ENCODE measurements around the gene ATF7IP2. TPM values are rescaled to one million over a fixed set of nuclear protein-coding genes. Genes with fewer than 3 reads are reported as not detected.
"Not testable (repeated sequence)": the region's sequence is repeated elsewhere in the genome, so short reads cannot be mapped to it uniquely, and the experiment has no call there.

ATF7IP2 gene
- total RNA-seq, 3 donors from 2014 or later: 5.0 to 14.5 (median 11.0) TPM

GRCh38 chr16:10453159-10453510 lies 67.3 kb downstream of the ATF7IP2 start:
- ATAC-seq (no peak), DNase-seq (no peak)
- Histone ChIP-seq H3K9me3 (peaks cover 19% of the 10 kb centered on the region), H3K4me1 (ENCODE audit: low read depth) (no peaks in the 10 kb centered on the region), H3K4me3 (no peak overlapping the region), H3K36me3 (ENCODE audit: low read depth) (no peaks in the 10 kb centered on the region)
- intact Hi-C loops (cut with DNase I, micrococcal nuclease): no loop called here
- TF ChIP-seq CTCF (IDR thresholded peaks at IDR 0.05): no peak

GRCh38 chr16:10465821-10466220 lies 80.0 kb downstream of the ATF7IP2 start:
- ATAC-seq (no peak), DNase-seq (no peak)
- H3K36me3 ChIP-seq (ENCODE audit: low read depth): no peaks in the 10 kb centered on the region
- TF ChIP-seq CTCF (IDR thresholded peaks at IDR 0.05): no peak
- no peaks in the 10 kb centered on the region for H3K9me3 ChIP-seq
- no peaks in the 10 kb centered on the region for H3K4me1 ChIP-seq (ENCODE audit: low read depth)
- intact Hi-C loops (cut with DNase I, micrococcal nuclease): no loop called here
- no peak overlapping the region for H3K4me3 ChIP-seq

GRCh38 chr16:10466313-10466712 lies 80.5 kb downstream of the ATF7IP2 start:
- Histone ChIP-seq H3K9me3 (no peaks in the 10 kb centered on the region), H3K4me3 (no peak overlapping the region), H3K4me1 (ENCODE audit: low read depth) (no peaks in the 10 kb centered on the region), H3K36me3 (ENCODE audit: low read depth) (no peaks in the 10 kb centered on the region)
- TF ChIP-seq CTCF (IDR thresholded peaks at IDR 0.05): no peak
- ATAC-seq (no peak), DNase-seq (no peak)
- intact Hi-C loops (cut with DNase I, micrococcal nuclease): no loop called here

- intact Hi-C loops (cut with DNase I, micrococcal nuclease): no loop called here
- no peak for ATAC-seq
- no peak for TF ChIP-seq CTCF (IDR thresholded peaks at IDR 0.05)
- Histone ChIP-seq H3K4me3 (no peak overlapping the region), H3K9me3 (no peaks in the 10 kb centered on the region), H3K36me3 (ENCODE audit: low read depth) (no peaks in the 10 kb centered on the region), H3K4me1 (ENCODE audit: low read depth) (no peaks in the 10 kb centered on the region)
- DNase-seq: no peak
Measured at GRCh38 chr16:10466861-10467260, 81.0 kb downstream of the ATF7IP2 start.

- DNase-seq; ATAC-seq; H3K9me3 ChIP-seq; intact Hi-C loops (cut with DNase I, micrococcal nuclease); H3K4me3 ChIP-seq; H3K4me1 ChIP-seq (ENCODE audit: low read depth); H3K36me3 ChIP-seq (ENCODE audit: low read depth): not testable (repeated sequence)
Measured at GRCh38 chr16:10476636-10477035, 90.8 kb downstream of the ATF7IP2 start.

GRCh38 chr16:10480151-10480550 lies 94.3 kb downstream of the ATF7IP2 start:
- intact Hi-C loops (cut with DNase I, micrococcal nuclease): no loop called here
- Histone ChIP-seq H3K9me3 (no peaks in the 10 kb centered on the region), H3K4me1 (ENCODE audit: low read depth) (no peaks in the 10 kb centered on the region), H3K4me3 (no peak overlapping the region), H3K36me3 (ENCODE audit: low read depth) (no peaks in the 10 kb centered on the region)
- DNase-seq (no peak), ATAC-seq (no peak)
- TF ChIP-seq CTCF (IDR thresholded peaks at IDR 0.05): no peak

All from mucosa of descending colon (tissue), 3 donors.